ENCODE measurements around the gene CTSZ.

DNA sequence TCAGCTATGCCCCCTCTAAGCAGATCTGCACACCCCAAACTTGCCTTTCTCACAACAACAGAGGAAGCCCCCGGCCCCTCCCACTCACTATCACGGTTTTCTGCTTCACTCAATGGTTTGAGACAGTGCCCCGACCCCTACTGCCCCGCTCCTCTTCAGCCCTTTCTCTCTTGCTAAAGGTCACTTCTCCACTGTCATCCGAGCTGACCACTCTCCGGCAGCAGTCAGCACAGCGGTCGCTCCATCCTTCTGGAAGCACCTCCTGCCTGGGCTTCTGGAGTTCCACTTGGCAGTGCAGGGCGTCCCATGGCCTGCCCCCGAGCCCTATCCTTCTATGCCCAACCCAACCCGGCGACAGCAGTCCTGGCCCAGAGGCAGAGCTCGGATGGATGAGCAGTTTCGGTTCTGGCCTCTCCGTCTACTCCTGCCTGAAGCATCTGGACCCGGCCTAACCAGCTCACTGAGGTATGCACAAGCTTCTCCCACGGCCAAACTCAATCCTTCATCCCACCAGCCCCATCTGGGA is 4.1 kb downstream of the CTSZ start:
- no peak for TF ChIP-seq CTCF (IDR thresholded peaks at IDR 0.05)
- no peak for TF ChIP-seq POLR2A (IDR thresholded peaks at IDR 0.05)
